Endothelial cell of umbilical vein (primary cell): ENCODE data around the gene LOXL1. TPM values are rescaled to one million over a fixed set of nuclear protein-coding genes. Genes with fewer than 3 reads are reported as not detected.

ENCODE experiments used
- BruUV-seq: library from RNA; stranded (reverse); fragments of 400-500 nt; replicated peaks from 2 replicates; lab custom pipeline; 2021; lab: Mats Ljungman, UMichigan
- CTCF ChIA-PET: fragments of 300-600, 350-600 bp; sonication (Branson Sonifier 250); formaldehyde crosslinking; loops from one replicate; lab custom pipeline; 2021; ENCODE audit warnings: antibody characterized with exemption, inconsistent platforms; lab: Charles Lee
- POLR2A ChIA-PET: fragments of 300-600, 350-600 bp; sonication (Branson Sonifier 250); formaldehyde crosslinking; loops from one replicate; lab custom pipeline; 2021; ENCODE audit warnings: antibody characterized with exemption, inconsistent platforms; lab: Charles Lee
- DNase-seq: peaks from one replicate; pipeline ENCODE4 v3.0.0-alpha.2; 2011; ENCODE audit warnings: low read depth, low spot score
- FAIRE-seq: peaks from 2 replicates; lab custom pipeline; 2011; peaks lifted over from hg19 to GRCh38; lab: Jason Lieb, UNC
- H2AFZ ChIP-seq: 2 replicates; pipeline ENCODE4 v1.6.0; 2012; ENCODE audit warnings: low read depth, low read length, control low read depth, inconsistent platforms
- H3K27ac ChIP-seq: 2 replicates; pipeline ENCODE4 v1.5.1; 2011; ENCODE audit warnings: low read depth, mild to moderate bottlenecking, control low read depth, low read length, moderate library complexity; ENCODE audit not compliant: insufficient read depth
- H3K27me3 ChIP-seq, 2 experiments: 2 replicates each; pipeline versions ENCODE4 v1.6.0 to v1.6.1; 2011; ENCODE audit warnings: low read length in 2 of 2, mixed read lengths in 1 of 2; ENCODE audit not compliant: control insufficient read depth in 2 of 2, insufficient read depth in 2 of 2
- H3K36me3 ChIP-seq, 2 experiments: 2 replicates in 1 of 2; 3 replicates in 1 of 2; pipeline ENCODE4 v1.5.1; 2011; ENCODE audit warnings: low read length in 2 of 2, mild to moderate bottlenecking in 1 of 2, moderate library complexity in 1 of 2; ENCODE audit not compliant: control insufficient read depth in 2 of 2, insufficient read depth in 2 of 2; ENCODE audit errors: extremely low read depth in 1 of 2
- H3K4me1 ChIP-seq: 3 replicates; pipeline ENCODE4 v1.5.1; 2011; ENCODE audit warnings: mild to moderate bottlenecking, low read length; ENCODE audit not compliant: control insufficient read depth, insufficient read depth; ENCODE audit errors: extremely low read depth
- H3K4me2 ChIP-seq: 2 replicates; pipeline ENCODE4 v1.6.1; 2011; ENCODE audit warnings: low read length, control low read depth, mixed read lengths; ENCODE audit not compliant: insufficient read depth
- H3K4me3 ChIP-seq, 3 experiments: fragments of 200-600 bp in 1 of 3; sonication (generic), shearing (Covaris generic) in 1 of 3; replicated peaks in 1 of 3; 2 replicates each; pipeline ENCODE4 v1.5.1; 2011 to 2016; ENCODE audit warnings: control low read depth in 3 of 3, low read length in 3 of 3, mild to moderate bottlenecking in 2 of 3, inconsistent platforms in 1 of 3, low read depth in 1 of 3, moderate library complexity in 1 of 3; ENCODE audit not compliant: insufficient read depth in 1 of 3
- H3K79me2 ChIP-seq: 2 replicates; pipeline ENCODE4 v1.6.0; 2012; ENCODE audit warnings: low read length, inconsistent platforms; ENCODE audit not compliant: control insufficient read depth, insufficient read depth
- H3K9ac ChIP-seq: replicated peaks from 2 replicates; pipeline ENCODE3; 2011; ENCODE audit warnings: low read length, control low read depth; ENCODE audit not compliant: insufficient read depth; ENCODE audit errors: extremely low read depth
- H3K9me1 ChIP-seq: replicated peaks from 3 replicates; pipeline ENCODE4 v1.6.0; 2011; ENCODE audit warnings: mild to moderate bottlenecking, low read length; ENCODE audit not compliant: control insufficient read depth, insufficient read depth; ENCODE audit errors: extremely low read depth
- H3K9me3 ChIP-seq: replicated peaks from 2 replicates; pipeline ENCODE4 v1.5.1; 2012; ENCODE audit warnings: low read length, inconsistent platforms; ENCODE audit not compliant: control insufficient read depth, insufficient read depth
- H4K20me1 ChIP-seq: replicated peaks from 2 replicates; pipeline ENCODE3; 2011; ENCODE audit warnings: mild to moderate bottlenecking, low read length; ENCODE audit not compliant: control insufficient read depth, insufficient read depth; ENCODE audit errors: extremely low read depth
- CTCF ChIP-seq, 2 donors: IDR thresholded peaks; 1 replicate in 1 of 2; 2 replicates in 1 of 2; pipeline ENCODE4 v1.5.1; 2011; ENCODE audit warnings: low read length in 2 of 2, mild to moderate bottlenecking in 2 of 2, moderate library complexity in 2 of 2, control low read depth in 1 of 2, inconsistent platforms in 1 of 2, low read depth in 1 of 2; ENCODE audit not compliant: insufficient read depth in 1 of 2; ENCODE audit errors: extremely low read depth in 1 of 2
- FOS ChIP-seq: IDR thresholded peaks from 2 replicates; pipeline ENCODE4 v1.6.1; 2011; ENCODE audit warnings: mild to moderate bottlenecking, low read length, moderate library complexity, borderline replicate concordance; ENCODE audit not compliant: insufficient read depth
- JUN ChIP-seq: IDR thresholded peaks from 2 replicates; pipeline ENCODE4 v1.6.1; 2011; ENCODE audit warnings: borderline replicate concordance, low read depth; ENCODE audit not compliant: insufficient read length, insufficient read depth
- MAX ChIP-seq: IDR thresholded peaks from 2 replicates; pipeline ENCODE4 v1.6.1; 2011; ENCODE audit not compliant: insufficient read depth, insufficient read length
- POLR2A ChIP-seq: IDR thresholded peaks from 2 replicates; pipeline ENCODE4 v1.6.1; 2012; ENCODE audit warnings: low read depth, mild to moderate bottlenecking, control low read depth, low read length
- POLR2AphosphoS5 ChIP-seq: IDR thresholded peaks from 2 replicates; pipeline ENCODE4 v1.6.1; 2012; ENCODE audit warnings: low read depth, mild to moderate bottlenecking, control low read depth, low read length, moderate library complexity; ENCODE audit not compliant: insufficient read depth
- dilution Hi-C: fragments of 300-500 bp; cut with MboI; formaldehyde crosslinking; loops from one replicate; pipeline ENCODE4 v1.15.0; 2019; ENCODE audit warnings: low sequenced_read_pairs; ENCODE audit not compliant: extremely low pct_ligation_motif_present
- intact Hi-C: fragments of 100-400 bp; cut with micrococcal nuclease; formaldehyde crosslinking; loops from one replicate; pipeline ENCODE4 v1.10.0; 2022
- polyA plus RNA-seq, 4 experiments: library from polyadenylated mRNA; depleted of rRNA in 3 of 4; stranded (reverse) in 3 of 4; unstranded in 1 of 4; fragments of >200 nt; gene quantifications; 2 replicates each; pipeline versions ENCODE4 v1.2.1 to v1.2.3, GENCODE V29; 2011 to 2012; ENCODE audit warnings: missing spikeins in 1 of 4
- total RNA-seq: library from RNA; stranded (reverse); gene quantifications from 2 replicates; pipeline ENCODE4 v1.2.3, GENCODE V29; 2021

LOXL1 gene
- total and polyA plus RNA-seq, 2 donors (not counting 3 experiments of a cell fraction or from before 2014, with no cell fraction given) = 5.2 to 14.4 TPM

- POLR2A ChIA-PET = no interaction called here
Measured at GRCh38 chr15:73899197-73900094, 26.8 kb upstream of the LOXL1 start.

More at GRCh38 chr15:73899197-73900094, 26.8 kb upstream of the LOXL1 start:
- Histone ChIP-seq H3K4me3 (no peak overlapping the region), H3K27ac (no peak overlapping the region), H3K4me2 (no peak overlapping the region), H3K9me3 (no peaks in the 10 kb centered on the region), H2AFZ (no peak overlapping the region), H3K4me1 (no peaks in the 10 kb centered on the region), H3K79me2 (no peaks in the 10 kb centered on the region), H4K20me1 (no peaks in the 10 kb centered on the region), H3K9me1 (no peaks in the 10 kb centered on the region), H3K27me3 (peaks cover 2 to 3% of the 10 kb centered on the region in 2 experiments), H3K36me3 (no peaks in the 10 kb centered on the region), H3K9ac (no peak overlapping the region)
- CTCF ChIA-PET = interaction anchor here (2.6 to 3.1 kb wide), 3 partner anchors 9 to 52 kb away, joined by 12 to 22 read pairs (median 19); no protein-coding TSS in a partner anchor
- intact Hi-C loops = no loop called here
- dilution Hi-C loops = no loop called here
- TF ChIP-seq MAX (no peak), POLR2A (no peak), JUN (no peak), CTCF (IDR thresholded peaks at IDR 0.05; ENCODE audit: extremely low read depth in 1 of 2, insufficient read depth in 1 of 2, low read depth in 1 of 2, low read length in 2 of 2) (no peak), POLR2AphosphoS5 (no peak), FOS (no peak)
- no TSS peak for BruUV-seq
- DNase-seq (no peak), FAIRE-seq (no peak)
